PFSK-1 (cell line): ENCODE results near the gene THBS1.

Source experiments
- POLR2AphosphoS5 ChIP-seq: IDR thresholded peaks from 2 replicates; pipeline ENCODE4 v1.6.1; 2012; ENCODE audit warnings: low read depth, mild to moderate bottlenecking, control low read depth, low read length, moderate library complexity
- SIN3A ChIP-seq: IDR thresholded peaks from 2 replicates; pipeline ENCODE4 v1.6.1; 2012; ENCODE audit warnings: mild to moderate bottlenecking, low read length, moderate library complexity, borderline replicate concordance; ENCODE audit not compliant: insufficient read depth
- TF ChIP-seq, protein P1 (sequence below), 2 experiments: IDR thresholded peaks; 2 replicates each; pipeline versions ENCODE4 v1.6.1 to v1.8.0; 2011 to 2012; ENCODE audit warnings: low read depth in 2 of 2, low read length in 2 of 2, control low read depth in 1 of 2, inconsistent platforms in 1 of 2, mild to moderate bottlenecking in 1 of 2, moderate library complexity in 1 of 2; ENCODE audit not compliant: insufficient read depth in 1 of 2

DNA sequence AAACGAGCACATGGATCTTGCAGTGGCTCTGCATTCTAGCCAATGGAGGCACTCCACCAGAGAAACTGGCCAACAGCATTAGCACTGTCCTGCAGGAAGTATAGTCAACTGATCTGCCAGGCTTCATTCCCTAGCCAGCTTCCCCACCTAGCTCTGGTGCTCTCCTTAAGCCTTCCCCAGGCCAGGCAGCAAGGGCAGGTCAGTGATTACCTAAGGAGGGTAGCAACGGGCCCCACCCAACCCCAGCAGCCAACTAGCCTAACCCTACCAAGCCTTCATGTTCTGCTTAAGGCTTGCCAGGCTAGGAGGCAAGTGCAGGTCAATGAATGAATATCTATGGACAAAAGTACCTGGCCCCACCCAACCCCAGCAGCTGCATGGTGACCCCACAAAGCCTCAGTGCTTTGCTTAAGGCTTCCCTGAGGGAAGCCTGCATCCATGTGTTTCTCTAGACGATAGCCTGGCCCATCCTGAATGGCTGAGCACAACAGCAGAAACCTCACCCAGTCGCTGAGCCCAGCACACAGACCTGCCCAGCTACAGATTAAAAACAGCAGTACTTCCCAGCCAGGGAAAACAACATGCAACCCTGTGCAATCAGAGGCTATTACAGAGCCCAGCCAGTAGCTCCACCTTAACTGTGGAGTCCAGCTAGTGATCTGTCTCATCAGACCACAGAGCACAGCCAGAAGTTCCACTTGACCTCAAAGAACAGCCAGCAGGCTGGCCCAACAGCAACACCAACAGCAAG lies 28.5 kb downstream of the THBS1 start:
- no peak for TF ChIP-seq SIN3A
- TF ChIP-seq POLR2AphosphoS5: no peak
- TF ChIP-seq, protein P1, sequence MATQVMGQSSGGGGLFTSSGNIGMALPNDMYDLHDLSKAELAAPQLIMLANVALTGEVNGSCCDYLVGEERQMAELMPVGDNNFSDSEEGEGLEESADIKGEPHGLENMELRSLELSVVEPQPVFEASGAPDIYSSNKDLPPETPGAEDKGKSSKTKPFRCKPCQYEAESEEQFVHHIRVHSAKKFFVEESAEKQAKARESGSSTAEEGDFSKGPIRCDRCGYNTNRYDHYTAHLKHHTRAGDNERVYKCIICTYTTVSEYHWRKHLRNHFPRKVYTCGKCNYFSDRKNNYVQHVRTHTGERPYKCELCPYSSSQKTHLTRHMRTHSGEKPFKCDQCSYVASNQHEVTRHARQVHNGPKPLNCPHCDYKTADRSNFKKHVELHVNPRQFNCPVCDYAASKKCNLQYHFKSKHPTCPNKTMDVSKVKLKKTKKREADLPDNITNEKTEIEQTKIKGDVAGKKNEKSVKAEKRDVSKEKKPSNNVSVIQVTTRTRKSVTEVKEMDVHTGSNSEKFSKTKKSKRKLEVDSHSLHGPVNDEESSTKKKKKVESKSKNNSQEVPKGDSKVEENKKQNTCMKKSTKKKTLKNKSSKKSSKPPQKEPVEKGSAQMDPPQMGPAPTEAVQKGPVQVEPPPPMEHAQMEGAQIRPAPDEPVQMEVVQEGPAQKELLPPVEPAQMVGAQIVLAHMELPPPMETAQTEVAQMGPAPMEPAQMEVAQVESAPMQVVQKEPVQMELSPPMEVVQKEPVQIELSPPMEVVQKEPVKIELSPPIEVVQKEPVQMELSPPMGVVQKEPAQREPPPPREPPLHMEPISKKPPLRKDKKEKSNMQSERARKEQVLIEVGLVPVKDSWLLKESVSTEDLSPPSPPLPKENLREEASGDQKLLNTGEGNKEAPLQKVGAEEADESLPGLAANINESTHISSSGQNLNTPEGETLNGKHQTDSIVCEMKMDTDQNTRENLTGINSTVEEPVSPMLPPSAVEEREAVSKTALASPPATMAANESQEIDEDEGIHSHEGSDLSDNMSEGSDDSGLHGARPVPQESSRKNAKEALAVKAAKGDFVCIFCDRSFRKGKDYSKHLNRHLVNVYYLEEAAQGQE (IDR thresholded peaks at IDR 0.05; ENCODE audit: insufficient read depth in 1 of 2, low read depth in 2 of 2, low read length in 2 of 2): no peak
